ENCODE results near the gene SYCE1L.
A peak's percentile ranks its signal among the peaks of the same experiment; 100 is the strongest.
"Not testable (repeated sequence)": the region's sequence is repeated elsewhere in the genome, so short reads cannot be mapped to it uniquely, and the experiment has no call there.

Gene SYCE1L

DNA sequence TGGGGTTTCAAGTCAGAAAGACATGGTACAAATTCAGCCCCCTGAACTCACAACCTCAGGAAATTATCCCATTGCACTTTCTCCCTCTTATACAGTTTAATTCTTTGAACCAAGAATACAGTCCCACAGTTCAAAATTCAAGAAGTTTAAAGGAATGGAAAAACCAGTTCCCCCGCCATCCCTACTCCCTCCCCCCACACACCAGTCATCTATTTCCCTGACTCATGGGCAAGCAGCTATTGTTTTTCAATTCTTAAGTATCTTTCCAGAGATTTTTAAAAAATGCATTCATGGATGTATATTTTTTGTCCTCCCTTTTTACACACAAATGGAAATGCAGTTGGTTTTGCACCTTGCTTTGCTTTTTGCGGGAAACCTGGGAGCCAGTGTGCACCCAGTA is 7.3 kb downstream of the SYCE1L start:
- DNase-seq, result no peak

DNA sequence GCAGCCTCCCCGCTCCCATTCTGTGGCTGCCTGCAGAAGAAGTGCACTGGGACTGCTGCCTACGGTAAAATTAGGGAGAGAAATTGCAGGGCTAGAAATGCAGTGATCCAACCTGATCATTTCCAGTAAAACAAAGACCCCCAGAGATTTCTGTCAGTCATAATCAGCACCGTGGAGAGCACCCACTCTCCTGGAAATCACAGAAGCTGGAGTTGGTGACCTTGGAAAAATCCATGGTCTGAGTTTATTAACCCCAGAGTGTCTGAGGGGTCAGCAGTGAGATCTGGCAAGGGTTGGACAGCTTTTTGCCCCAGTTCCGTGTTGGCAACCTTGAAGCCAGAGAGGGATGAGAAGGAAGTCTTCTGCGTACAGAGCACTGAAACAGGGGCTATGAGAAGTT is 7.8 kb downstream of the SYCE1L start:
- no peak for DNase-seq

DNA sequence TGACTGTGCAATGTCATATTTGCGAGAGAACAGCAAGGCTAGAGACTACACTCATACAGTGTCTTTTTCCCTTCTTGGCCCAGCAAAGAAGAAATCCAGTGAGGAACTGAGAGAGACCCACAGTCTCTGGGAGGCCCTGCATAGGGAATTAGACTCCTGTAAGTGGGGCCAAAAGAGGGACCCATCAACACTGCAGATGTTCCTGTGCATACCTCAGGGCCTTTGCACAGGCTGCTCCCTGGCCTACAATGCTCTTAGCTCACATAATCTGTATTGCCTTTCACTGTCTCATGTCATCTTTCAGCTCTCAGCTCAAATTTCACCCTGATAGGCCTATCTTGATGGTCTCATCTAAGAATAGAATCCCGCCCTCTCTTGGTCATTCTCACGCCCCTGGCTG is 9.2 kb downstream of the SYCE1L start:
- no peak for DNase-seq

DNA sequence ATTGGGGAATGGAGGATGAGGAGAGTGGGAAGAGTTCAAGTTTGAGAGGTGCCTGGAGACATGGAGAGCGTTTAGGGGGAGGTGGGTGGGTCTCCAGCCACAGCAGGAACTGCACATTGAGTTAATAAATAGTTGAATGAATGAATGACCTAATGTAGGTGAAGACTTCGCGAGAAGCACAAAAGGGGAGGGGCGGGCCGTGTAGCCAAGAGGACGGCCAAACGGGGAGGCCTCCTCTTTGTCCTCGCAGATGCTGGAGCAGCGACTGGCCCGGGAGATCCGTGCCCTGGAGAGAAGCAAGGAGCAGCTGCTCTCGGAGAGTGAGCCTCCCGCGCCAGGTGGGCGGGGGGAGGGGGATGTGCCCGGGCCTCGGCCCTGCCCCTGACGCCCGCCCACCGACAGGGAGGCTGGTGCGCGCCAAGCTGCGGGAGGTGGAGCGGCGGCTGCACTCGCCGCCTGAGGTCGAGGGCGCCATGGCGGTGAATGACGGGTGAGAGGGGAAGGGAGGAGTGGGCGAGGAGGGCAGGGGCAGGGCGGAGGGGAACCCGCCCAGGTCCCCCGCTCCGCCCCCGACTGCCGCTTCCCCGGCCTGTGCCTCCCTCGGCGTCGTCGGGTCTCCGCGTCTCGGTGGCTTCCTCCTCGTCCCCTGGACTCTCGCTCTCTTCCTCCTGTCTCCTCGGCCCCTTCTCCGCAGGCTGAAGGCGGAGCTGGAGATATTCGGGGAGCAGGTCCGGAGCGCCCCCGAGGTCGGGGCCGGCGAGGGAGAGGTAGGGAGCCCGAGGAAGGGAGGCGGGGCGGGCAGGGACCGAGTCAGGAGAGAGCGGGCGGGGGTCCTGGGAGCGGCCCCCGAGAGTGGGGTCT is 12.9 kb downstream of the SYCE1L start:
- DNase-seq, result peak; percentile 81 to 95 (median 94)

DNA sequence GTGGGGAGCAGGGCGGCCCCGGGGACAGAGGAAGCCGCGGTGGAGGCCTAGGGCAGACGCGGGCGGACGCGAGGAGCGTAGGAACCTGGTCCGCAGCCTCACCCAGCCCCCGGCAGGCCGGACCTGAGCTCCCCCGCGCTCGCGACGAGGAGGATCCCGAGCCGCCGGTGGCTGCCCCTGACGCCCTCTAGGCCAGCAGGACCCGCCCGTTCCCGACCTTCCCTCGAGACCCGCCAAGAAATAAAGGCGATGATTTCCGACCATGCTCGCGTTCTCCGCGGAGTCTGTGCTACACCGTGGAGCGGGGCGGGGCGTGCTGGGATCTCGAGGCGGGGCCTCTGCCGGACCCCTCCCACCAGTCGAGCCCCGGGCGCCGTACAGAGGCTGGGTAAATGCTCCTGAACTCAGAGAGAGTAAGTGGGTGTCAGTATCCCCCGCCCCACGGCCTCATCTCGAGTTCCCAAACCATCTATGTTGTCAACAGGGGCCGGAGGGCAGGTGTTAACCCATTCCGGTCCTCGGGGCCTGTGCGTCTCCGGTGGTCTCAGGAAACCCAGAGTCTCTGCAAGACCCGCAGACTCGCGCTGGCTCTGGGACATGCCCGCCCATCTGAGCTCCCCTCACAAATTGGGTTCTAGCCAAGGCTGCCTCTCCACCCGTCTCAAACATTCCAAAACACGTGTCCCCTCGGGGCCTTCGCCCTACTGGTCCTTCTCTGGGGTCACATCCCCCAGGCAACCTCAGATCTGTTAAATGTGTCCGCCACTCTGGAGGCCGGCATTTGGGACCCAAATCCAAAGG is 13.7 kb downstream of the SYCE1L start:
- DNase-seq, result peak; percentile 66 to 86 (median 86)

DNA sequence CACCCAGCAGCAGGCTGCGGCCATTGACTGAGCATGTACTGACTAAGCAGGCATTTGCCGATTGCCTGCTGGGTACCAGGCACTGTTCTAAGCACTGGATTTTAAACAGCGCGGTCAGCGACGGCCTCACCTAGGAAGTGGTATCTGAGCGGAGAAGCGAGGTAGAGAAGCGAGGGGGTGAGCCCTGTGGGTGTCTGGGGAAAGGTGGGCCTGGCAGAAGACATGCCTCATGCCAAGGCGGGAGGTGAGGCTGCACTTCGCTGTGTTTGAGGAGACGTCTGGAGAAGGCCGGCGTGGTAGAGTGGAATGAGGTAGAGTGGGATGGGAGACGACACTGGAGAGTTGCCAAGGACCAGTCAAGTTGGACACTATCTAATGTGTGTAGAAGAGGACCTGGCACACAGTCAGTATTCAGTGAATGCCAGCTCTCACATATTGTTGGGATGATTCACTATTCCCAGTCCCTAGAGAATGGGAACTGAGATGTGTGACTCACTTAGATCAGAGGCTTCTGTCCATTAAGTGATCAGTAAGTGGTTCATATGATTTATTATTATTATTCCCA is 14.4 kb downstream of the SYCE1L start:
- no peak for DNase-seq

DNA sequence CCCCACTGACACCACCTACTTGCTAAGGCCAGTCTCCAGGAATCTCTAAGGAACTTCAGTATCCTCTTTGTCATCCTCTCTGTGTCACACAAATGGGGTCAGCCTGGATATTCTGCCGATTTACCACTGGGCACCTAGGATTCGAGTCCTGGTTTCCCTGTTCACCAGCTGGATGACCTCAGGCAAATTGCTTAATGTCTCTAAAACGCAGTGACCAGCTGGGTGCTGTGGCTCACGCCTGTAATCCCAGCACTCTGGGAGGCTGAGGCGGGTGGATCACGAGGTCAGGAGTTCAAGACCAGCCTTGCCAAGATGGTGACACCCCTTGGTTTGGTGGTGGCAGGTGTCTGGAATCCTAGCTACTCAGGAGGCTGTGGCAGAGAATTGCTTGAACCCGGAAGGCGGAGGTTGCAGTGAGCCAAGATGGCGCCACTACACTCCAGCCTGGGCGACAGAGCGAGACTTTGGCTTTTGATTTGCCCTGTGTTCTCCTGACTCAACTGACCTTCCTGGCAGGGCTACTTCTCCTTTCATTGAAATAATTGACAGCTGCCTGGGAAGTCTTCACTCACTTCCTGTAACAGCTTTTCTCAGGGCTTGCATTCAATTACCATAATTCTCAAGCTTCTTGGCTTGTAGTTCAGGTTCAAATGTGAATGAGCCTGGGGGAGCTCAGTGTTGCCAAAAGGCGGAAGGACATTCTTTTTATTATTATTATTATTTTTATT is 15.4 kb downstream of the SYCE1L start:
- no peak for DNase-seq

DNA sequence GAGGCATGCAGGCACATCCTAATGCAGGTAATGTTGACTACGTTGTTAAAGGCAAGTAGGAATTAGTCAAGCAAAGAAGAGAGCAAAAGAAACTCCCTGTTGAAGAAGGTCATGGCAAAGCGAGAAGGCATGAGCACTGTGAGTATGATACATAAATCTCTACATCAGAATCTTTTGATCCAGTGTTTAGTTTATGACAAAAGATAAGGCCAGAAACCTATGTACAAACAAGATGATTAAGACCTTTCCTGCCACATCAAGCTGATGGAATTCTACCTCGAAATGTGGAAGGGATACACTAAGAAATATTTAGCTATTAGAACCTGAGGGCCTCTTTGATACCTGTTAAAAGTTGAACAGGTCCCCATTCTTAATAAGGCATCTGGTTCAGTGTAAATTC is 20.2 kb downstream of the SYCE1L start:
- no peak for DNase-seq

DNA sequence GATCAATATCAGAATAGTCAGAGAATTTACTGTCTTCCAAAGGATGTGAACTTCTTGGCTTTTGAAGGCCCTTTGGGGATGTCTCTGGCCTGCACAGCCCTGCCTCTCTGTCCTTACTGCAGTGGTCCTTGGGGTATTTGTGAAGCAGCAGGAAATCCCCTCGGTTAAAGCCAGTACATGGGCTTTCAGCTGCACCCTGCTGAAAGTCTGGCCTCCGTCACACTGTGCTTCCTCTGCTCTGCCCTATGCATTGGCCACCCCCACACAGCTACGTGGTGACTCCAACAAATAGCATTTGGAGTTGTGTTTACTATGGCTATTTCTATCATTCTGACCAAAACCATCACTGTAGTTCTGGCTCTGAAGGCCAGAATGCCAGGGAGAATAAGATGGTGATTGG is 21.2 kb downstream of the SYCE1L start:
- DNase-seq, result no peak

DNA sequence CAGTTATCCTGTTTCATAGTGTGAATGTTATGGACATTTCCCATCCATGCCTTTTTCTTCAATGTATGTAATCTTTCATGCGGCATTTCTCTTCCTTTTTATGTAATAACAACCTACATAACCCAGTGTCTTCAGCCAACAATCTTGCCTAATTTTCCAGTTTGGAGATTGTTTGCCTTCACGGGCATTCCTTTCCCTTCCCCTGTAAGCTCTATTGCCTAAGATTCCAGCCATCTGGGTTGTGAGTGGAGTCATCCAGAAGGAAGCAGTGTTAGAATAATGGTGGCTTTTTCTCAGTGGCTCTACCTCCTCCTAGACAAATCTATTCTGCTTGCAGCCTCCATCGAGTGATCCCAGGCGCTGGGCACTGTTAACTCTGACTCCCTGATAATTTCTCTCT is 22.3 kb downstream of the SYCE1L start:
- no peak for DNase-seq

DNA sequence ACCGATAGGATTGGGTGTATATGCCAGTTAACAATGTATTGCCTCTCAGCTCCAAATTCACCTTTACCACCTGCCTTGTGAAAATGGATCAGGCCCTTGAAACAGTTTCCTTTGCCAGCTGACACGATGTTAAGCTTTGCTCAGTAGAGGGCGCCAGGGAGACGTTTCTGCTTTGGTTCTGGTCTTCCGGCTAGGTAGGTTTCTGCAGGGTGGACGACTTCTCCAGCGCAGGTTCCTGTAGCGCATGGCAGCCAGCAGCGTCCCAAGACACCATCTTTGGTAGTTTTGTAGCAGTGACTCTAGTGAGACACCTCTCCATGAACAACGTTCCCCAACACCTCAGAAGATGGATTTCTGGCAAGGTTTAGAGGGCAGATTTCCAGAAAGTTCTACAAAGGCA is 24.0 kb downstream of the SYCE1L start:
- peak; percentile 1 to 11 (median 6) for DNase-seq

DNA sequence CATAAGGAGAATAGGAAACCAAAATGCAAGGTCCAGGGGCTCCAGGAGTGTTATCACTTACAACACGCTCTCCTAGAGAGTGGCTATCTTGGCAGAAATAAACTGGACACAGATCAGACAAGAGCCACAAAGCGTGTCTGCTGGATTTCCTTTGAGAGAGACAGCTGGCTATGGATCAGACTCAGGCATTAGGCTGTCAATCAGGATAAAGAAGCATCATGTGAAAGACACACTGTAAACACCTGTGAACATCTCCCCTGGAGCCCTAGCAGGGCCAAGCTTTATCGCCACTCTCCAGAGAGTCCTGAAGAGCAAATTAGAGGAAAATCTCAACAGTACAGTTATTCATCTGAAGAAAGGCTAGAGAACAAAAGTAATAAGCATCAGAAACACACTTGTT is 26.0 kb downstream of the SYCE1L start:
- DNase-seq, result no peak

DNA sequence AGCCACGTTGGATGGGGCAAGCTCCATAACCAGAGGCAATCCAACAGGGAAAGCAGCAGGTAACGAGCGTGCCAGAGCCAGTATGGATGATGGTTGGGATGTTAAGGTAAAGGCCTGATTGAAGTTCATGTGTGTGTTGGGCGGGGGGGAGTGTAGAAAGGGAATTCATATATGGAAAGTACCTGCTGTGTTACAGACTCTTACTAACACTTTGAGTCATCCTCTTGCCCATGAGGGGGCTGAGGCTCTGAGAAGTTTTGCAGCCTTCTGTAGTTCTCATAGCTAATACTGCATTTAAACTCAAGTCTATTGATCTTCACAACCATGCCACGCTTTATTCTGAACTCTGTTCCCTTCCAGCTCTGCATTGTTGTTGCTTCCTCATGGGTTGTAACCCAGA is 28.5 kb downstream of the SYCE1L start:
- DNase-seq, result no peak

DNA sequence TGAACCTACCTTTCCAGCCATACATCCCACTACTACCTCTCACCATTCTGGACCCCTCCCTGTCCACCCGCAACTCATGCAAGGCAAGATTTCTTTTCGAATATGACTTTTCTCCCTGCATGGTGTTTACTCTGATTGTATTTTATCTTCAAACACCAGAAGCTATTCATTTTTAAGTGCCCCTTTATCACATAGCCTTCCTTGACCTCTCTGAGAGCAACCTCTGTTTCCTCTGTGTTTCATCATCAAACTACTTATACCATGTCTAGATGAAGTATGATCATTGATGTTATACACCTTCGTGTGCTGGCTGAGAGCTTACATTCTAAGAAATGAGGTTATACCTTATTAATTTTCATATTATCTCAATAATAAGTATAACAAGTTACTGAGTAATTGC is 31.8 kb downstream of the SYCE1L start:
- DNase-seq, result no peak

DNA sequence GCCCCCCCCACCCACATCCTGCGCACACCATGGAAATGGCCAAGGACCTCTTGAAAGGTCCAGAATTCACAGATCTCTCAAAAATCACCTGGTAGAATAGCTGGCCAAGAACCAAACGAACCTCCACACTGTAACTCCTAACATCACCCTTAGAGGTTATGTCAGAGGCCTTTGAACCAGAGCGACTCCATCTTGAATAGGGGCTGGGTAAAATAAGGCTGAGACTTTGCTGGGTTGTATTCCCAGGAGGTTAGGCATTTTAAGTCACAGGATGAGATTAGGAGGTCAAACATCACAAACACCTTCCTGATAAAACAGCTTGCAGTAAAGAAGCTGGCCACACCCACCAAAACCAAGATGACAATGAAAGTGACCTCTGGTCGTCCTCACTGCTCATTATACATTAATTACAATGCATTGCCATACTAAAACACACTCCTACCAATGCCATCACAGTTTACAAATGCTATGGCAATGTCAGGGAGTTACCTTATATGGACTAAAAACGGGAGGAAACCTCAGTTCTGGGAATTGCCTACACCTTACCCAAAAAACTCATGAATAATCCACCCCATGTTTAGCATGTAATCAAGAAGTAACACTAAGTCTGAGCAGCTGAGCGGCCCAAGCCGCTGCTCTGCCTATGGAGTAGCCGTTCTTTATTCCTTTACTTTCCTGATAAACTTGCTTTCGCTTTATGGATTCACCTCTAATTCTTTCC is 34.8 kb downstream of the SYCE1L start:
- no peak for DNase-seq

DNA sequence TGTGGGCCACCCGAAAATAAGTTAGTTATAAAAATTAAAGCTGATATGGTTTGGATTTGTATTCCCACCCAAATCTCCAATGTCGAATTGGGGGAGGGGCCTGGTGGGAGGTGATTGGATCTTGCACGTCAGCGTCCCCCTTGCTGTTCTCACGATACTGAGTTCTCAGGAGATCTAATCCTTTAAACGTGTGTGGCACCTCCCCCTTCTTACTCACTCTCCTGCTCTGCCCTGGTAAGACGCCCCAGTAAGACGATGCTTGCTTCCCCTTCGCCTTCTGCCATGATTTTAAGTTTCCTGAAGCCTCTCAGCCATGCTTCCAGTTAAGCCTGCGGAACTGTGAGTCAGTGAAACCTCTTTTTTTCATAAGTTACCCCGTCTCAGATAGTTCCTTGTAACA is 35.4 kb downstream of the SYCE1L start:
- DNase-seq, result no peak

DNA sequence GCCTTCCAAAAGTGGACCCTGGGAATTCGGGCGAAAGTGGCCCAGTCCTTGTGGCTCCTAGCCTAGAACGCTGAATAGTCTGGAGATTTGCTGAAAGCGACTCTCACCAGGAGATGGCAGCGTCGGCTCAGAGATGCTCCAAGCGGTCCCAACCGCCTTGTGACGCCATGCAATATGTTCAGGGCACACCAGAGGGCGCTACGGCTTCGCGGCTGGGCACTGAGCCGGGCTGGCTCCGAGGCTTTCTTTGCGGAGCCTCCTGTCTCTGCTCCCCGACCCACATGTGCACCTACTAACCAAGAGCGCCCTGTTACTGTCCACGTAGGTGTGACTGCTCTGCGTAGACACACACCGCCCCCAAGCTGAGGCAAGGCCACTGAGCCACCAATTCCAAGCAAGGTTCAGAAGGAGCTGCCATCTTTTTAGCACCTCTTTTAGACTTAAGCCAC is 36.9 kb downstream of the SYCE1L start:
- peak; percentile 67 to 90 (median 85) for DNase-seq

DNA sequence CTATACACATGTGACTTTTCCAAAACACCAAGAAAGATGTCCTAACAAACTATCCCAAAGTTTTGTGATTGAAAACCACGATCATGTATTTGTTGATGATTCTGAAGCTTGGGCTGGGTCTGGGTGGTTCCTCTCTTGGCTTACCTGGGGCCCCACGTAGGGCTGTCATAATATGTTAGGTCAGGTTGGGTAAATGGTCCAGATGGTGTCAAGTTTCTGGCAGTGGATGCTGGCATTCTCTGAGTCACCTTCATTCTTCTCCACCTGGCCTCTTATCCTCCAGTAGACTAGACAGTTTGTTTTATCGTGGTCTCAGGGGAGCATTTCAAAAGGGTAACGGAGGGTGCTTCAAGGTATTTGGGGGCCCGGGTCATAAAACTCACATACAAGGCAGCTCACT is 39.4 kb downstream of the SYCE1L start:
- DNase-seq, result peak in 1 of 3 experiments; percentile 56

DNA sequence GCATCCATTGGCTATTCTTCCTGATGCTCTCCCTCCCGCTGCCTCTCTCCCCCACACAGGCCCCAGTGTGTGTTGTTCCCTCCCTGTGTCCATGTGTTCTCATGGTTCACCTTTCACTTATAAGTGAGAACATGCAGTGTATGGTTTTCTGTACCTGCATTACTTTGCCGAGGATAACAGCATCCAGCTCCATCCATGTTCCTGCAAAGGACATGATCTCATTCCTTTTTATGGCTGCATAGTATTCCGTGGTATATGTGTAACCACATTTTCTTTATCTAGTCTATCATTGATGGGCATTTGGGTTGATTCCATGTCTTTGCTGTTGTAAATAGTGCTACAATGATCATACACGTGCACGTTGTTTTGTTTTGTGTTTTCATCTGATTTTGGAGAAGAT is 43.3 kb downstream of the SYCE1L start:
- not testable (repeated sequence) for DNase-seq

DNA sequence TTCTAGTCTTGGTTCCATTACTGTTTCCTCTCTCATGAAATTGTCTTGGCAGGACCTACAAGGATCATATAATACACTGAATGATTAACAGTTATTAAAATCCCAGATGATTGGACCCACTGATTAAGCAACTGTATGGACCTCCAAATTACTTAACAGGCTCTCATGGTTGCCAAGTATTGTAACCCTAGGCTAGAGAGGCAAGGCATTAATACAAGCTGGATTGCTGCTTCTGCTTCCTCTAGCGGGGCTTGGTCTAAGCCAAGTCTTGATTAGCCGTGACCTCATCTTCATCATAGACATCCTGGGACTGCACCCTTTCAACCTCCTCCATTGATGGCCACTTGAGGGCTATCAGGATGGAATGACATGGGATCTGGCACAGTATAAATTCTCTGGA is 46.9 kb downstream of the SYCE1L start:
- DNase-seq, result no peak

DNA sequence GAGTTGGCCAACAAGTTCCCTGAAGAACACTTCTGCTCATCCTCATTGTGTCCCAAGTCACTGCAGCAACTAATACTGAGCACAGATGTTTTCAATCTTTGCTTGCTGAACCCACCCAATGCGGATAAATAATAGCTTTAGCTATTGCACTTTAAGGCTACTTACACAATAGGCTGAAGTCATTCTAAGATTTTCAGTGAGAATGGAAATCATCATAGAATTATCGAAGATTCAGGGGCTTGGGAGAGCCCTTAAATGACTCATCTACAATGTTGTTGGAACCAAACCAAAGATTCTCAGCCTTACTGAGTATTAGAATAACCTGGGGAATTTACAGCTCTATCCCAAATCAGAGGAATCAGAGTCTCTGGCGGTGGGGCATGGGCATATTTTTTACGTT is 51.2 kb downstream of the SYCE1L start:
- no peak for DNase-seq
